Measurements from ENCODE around the gene NUP43. TPM values are rescaled to one million over a fixed set of nuclear protein-coding genes. Genes with fewer than 3 reads are reported as not detected.
"Not testable (repeated sequence)": the region's sequence is repeated elsewhere in the genome, so short reads cannot be mapped to it uniquely, and the experiment has no call there.

Gene NUP43
- total RNA-seq, 1 donor from 2014 or later, result 17.2 TPM

DNA sequence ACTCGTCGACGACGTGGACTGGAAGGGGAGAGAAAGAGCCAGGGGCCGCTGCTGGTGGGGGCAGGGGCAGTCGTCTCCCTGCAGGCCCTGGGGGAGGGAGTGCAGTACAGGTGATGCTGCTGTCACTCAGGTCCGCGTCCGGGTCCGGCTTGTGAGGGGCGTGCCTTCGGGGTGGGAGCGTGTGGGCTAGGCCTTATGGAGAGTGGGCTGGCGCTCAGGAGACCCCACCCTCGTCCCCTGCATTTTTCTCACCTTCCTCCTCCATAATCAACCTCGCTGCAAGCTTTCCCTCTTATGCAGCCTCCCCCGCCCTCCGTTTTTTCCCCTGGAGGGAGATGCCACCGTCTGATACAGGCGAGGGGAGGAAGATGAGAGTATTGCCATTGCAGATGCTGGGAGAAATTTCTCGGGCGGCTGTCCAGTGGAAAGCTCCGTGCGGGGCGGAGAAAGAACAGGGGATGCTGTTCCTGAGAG lies 3.8 kb upstream of the NUP43 start:
- Histone ChIP-seq H3K4me1 (ENCODE audit: control insufficient read depth in 3 of 3, insufficient read depth in 3 of 3, low read length in 3 of 3) (peaks cover 18 to 25% (median 19%) of the 10 kb centered on the region in 3 donors), H3K9ac (ENCODE audit: low read depth in 1 of 3, low read length in 3 of 3) (peak overlapping the region; percentile 99), H3K27me3 (ENCODE audit: control insufficient read depth in 3 of 3, insufficient read depth in 3 of 3, low read length in 3 of 3) (no peaks in the 10 kb centered on the region), H3K4me3 (ENCODE audit: low read length in 3 of 3) (peak overlapping the region; percentile 91 to 99 (median 98)), H3K9me3 (ENCODE audit: control insufficient read depth in 3 of 3, low read length in 3 of 3) (no peaks in the 10 kb centered on the region), H3K36me3 (ENCODE audit: control insufficient read depth in 3 of 3, insufficient read depth in 3 of 3, low read length in 3 of 3) (peaks cover 0 to 3% (median 2%) of the 10 kb centered on the region in 3 donors), H3K27ac (ENCODE audit: low read depth, low read length) (peak overlapping the region; percentile 93)

DNA sequence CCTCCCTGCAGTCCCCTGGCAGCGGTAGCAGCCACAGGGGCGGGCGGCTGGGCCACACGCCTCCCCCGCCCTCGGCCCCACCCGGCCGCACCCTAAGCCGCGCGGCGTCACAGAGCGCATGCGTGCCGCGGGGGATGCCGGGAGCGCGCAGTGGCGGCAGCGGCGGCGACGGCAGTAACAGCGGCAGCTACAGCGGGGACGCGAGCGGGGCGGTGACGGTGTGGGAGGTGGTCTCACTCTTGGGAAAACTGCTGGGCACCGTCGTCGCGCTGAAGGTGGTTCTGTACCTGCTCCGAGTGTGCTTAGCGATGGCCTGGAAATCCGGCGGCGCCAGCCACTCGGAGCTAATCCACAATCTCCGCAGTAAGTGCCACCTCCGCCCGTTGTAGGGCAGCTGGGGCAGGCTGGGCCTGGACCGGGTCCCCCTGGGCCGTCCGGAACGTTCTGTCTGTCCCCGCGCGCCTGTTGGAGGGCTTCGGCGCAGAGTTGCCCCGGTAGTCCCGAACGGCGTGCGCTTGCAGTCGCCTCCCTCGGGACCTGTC lies 3.3 kb upstream of the NUP43 start, which contains the start of gene PCMT1:
TSS of gene PCMT1 (plus strand) at position 148 of the 542 bp plus-strand sequence. CDS start at position 309, 161 bp downstream.
- H3K9ac ChIP-seq (ENCODE audit: low read depth in 1 of 3, low read length in 3 of 3), result peak within 1 kb of the TSS; percentile 99
- peak within 1 kb of the TSS; percentile 91 to 99 (median 98) for H3K4me3 ChIP-seq (ENCODE audit: low read length in 3 of 3)
- no peaks in the 10 kb centered on the region for H3K27me3 ChIP-seq (ENCODE audit: control insufficient read depth in 3 of 3, insufficient read depth in 3 of 3, low read length in 3 of 3)
- peaks cover 0 to 3% (median 2%) of the 10 kb centered on the region in 3 donors for H3K36me3 ChIP-seq (ENCODE audit: control insufficient read depth in 3 of 3, insufficient read depth in 3 of 3, low read length in 3 of 3)
- H3K9me3 ChIP-seq (ENCODE audit: control insufficient read depth in 3 of 3, low read length in 3 of 3), result no peaks in the 10 kb centered on the region
- H3K4me1 ChIP-seq (ENCODE audit: control insufficient read depth in 3 of 3, insufficient read depth in 3 of 3, low read length in 3 of 3), result peaks cover 18 to 23% (median 19%) of the 10 kb centered on the region in 3 donors
- peak within 1 kb of the TSS; percentile 93 for H3K27ac ChIP-seq (ENCODE audit: low read depth, low read length)

DNA sequence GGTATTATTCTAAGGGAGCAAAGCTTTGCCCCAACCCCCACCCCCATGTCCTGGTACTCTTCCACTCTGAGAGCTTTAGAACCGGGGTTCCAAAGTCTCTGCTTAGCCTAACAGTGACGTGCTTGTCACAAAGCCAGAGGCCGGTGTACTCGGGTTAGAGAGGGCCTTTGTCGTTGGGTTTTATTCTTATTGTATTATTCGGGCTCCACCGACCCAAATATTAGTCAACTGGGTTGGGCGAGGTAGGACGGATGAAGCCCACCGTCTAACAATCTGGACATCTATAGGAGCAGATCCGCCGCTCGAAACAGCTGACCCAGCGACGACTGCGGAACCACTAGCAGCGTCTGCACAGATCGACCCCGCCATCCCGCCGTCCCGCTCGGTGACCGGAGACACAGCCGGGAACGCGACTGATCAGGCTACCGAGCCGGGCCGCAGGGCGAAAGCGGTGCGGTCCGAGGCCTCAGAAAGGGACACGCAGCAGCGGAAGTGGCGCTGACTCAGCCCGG lies 2.8 kb upstream of the NUP43 start:
- H3K27ac ChIP-seq (ENCODE audit: low read depth, low read length), result peak overlapping the region; percentile 93
- H3K27me3 ChIP-seq (ENCODE audit: control insufficient read depth in 3 of 3, insufficient read depth in 3 of 3, low read length in 3 of 3); H3K9me3 ChIP-seq (ENCODE audit: control insufficient read depth in 3 of 3, low read length in 3 of 3); H3K36me3 ChIP-seq (ENCODE audit: control insufficient read depth in 3 of 3, insufficient read depth in 3 of 3, low read length in 3 of 3): not testable (repeated sequence)
- H3K9ac ChIP-seq (ENCODE audit: low read depth in 1 of 3, low read length in 3 of 3), result peak overlapping the region; percentile 72 to 99 (median 78)
- H3K4me3 ChIP-seq (ENCODE audit: low read length in 3 of 3), result peak overlapping the region; percentile 59 to 99 (median 98)
- H3K4me1 ChIP-seq (ENCODE audit: control insufficient read depth in 3 of 3, insufficient read depth in 3 of 3, low read length in 3 of 3), result peaks cover 18 to 23% (median 19%) of the 10 kb centered on the region in 3 donors

DNA sequence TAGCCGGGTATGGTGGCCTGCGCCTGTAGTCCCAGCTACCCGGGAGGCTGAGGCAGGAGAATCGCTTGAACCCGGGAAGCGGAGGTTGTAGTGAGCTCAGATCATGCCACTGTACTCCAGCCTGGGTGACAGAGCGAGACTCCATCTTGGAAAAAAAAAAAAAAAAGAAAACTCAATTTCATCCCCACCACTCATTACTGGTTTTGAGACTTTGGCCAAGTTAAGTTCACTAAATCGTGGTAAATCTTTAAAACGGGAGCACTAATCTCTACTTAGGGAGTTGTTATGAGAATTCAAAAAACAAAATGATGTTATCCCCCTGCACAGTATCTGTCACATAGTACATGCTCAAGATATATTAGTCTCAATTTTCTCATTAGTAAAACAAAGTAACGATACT lies 1.1 kb downstream of the NUP43 start:
- H3K4me3 ChIP-seq (ENCODE audit: low read length in 3 of 3), result peak overlapping the region in 2 of 3 donors; percentile 94 to 96
- not testable (repeated sequence) for H3K27me3 ChIP-seq (ENCODE audit: control insufficient read depth in 3 of 3, insufficient read depth in 3 of 3, low read length in 3 of 3); H3K9me3 ChIP-seq (ENCODE audit: control insufficient read depth in 3 of 3, low read length in 3 of 3); H3K27ac ChIP-seq (ENCODE audit: low read depth, low read length)
- peak overlapping the region in 1 of 3 donors; percentile 95 for H3K9ac ChIP-seq (ENCODE audit: low read depth in 1 of 3, low read length in 3 of 3)
- peaks cover 18 to 22% (median 21%) of the 10 kb centered on the region in 3 donors for H3K36me3 ChIP-seq (ENCODE audit: control insufficient read depth in 3 of 3, insufficient read depth in 3 of 3, low read length in 3 of 3)
- peaks cover 10 to 16% (median 11%) of the 10 kb centered on the region in 3 donors for H3K4me1 ChIP-seq (ENCODE audit: control insufficient read depth in 3 of 3, insufficient read depth in 3 of 3, low read length in 3 of 3)

DNA sequence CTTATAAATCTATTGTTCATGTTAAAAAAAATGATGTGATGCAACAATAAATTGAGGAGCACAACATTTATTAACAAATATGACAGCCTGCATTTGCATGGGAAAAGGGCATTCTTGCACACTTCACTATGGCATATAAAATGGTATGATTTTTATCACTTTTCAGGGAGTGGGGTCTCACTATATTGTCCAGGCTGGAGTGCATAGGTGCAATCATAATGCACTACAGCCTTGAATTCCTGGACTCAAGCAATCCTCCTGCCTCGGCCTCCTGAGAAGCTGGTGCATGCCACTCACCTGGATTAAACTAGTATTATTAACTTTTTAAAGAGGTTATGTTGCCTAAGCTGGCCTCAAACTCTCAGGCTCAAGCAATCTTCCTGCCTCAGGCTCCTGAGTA lies 11.4 kb downstream of the NUP43 start:
- Histone ChIP-seq H3K36me3 (ENCODE audit: control insufficient read depth in 3 of 3, insufficient read depth in 3 of 3, low read length in 3 of 3) (peaks cover 25 to 49% (median 44%) of the 10 kb centered on the region in 3 donors), H3K9me3 (ENCODE audit: control insufficient read depth in 3 of 3, low read length in 3 of 3) (no peaks in the 10 kb centered on the region)

DNA sequence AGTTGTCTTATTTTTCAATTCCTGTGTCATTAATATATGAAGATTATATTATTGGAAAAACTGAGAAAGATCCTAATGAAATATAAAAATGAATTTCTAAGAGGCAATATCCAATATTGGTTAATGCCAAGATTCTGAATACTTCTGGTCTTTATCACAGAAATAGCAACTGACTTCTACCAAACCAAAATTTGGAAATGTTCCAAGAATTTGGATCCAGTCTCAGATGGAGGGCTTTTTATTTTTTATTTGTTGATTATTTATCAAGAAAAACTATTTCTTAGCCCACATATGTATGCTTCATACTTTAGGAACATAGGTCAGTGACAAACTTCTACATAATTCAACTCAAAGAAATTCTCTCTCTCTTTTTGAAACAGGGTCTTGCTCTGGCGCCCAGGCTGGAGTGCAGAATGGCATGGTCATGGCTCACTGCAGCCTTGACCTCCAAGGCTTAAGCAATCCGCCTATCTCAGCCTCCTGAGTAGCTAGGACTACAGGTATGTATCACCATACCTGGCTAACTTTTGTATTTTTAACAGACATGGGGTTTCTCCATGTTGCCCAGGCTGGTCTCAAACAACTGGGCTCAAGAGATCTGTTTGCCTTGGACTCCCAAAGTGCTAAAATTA lies 13.1 kb downstream of the NUP43 start:
- Histone ChIP-seq H3K4me3 (ENCODE audit: low read length in 3 of 3) (no peak overlapping the region), H3K9ac (ENCODE audit: low read depth in 1 of 3, low read length in 3 of 3) (no peak overlapping the region), H3K36me3 (ENCODE audit: control insufficient read depth in 3 of 3, insufficient read depth in 3 of 3, low read length in 3 of 3) (peaks cover 23 to 53% (median 49%) of the 10 kb centered on the region in 3 donors), H3K9me3 (ENCODE audit: control insufficient read depth in 3 of 3, low read length in 3 of 3) (no peaks in the 10 kb centered on the region), H3K27me3 (ENCODE audit: control insufficient read depth in 3 of 3, insufficient read depth in 3 of 3, low read length in 3 of 3) (no peaks in the 10 kb centered on the region), H3K4me1 (ENCODE audit: control insufficient read depth in 3 of 3, insufficient read depth in 3 of 3, low read length in 3 of 3) (no peaks in the 10 kb centered on the region), H3K27ac (ENCODE audit: low read depth, low read length) (no peak overlapping the region)

More for the DNA sequence above, 11.4 kb downstream of the NUP43 start:
- Histone ChIP-seq H3K4me3 (ENCODE audit: low read length in 3 of 3) (no peak overlapping the region), H3K27ac (ENCODE audit: low read depth, low read length) (no peak overlapping the region), H3K27me3 (ENCODE audit: control insufficient read depth in 3 of 3, insufficient read depth in 3 of 3, low read length in 3 of 3) (no peaks in the 10 kb centered on the region), H3K9ac (ENCODE audit: low read depth in 1 of 3, low read length in 3 of 3) (no peak overlapping the region), H3K4me1 (ENCODE audit: control insufficient read depth in 3 of 3, insufficient read depth in 3 of 3, low read length in 3 of 3) (no peaks in the 10 kb centered on the region)

DNA sequence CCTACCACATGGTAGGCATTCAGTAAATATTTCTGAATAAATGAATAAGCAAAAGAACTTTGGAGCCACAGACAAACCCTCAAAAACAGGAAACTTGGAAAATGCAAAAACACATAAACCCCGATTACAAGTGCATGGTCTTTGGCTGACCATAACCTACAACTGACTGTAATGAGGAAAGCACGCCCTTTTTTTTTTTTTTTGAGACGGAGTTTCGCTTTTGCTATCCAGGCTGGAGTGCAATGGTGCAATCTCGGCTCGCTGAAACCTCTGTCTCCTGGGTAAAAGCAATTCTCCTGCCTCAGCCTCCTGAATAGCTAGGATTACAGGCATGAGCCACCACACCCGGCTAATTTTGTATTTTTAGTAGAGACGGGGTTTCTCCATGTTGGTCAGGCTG lies 16.5 kb downstream of the NUP43 start:
- Histone ChIP-seq H3K9ac (ENCODE audit: low read depth in 1 of 3, low read length in 3 of 3) (no peak overlapping the region), H3K9me3 (ENCODE audit: control insufficient read depth in 3 of 3, low read length in 3 of 3) (no peaks in the 10 kb centered on the region), H3K4me1 (ENCODE audit: control insufficient read depth in 3 of 3, insufficient read depth in 3 of 3, low read length in 3 of 3) (no peaks in the 10 kb centered on the region), H3K4me3 (ENCODE audit: low read length in 3 of 3) (no peak overlapping the region), H3K27me3 (ENCODE audit: control insufficient read depth in 3 of 3, insufficient read depth in 3 of 3, low read length in 3 of 3) (no peaks in the 10 kb centered on the region), H3K27ac (ENCODE audit: low read depth, low read length) (no peak overlapping the region), H3K36me3 (ENCODE audit: control insufficient read depth in 3 of 3, insufficient read depth in 3 of 3, low read length in 3 of 3) (peaks cover 12 to 51% (median 40%) of the 10 kb centered on the region in 3 donors)

DNA sequence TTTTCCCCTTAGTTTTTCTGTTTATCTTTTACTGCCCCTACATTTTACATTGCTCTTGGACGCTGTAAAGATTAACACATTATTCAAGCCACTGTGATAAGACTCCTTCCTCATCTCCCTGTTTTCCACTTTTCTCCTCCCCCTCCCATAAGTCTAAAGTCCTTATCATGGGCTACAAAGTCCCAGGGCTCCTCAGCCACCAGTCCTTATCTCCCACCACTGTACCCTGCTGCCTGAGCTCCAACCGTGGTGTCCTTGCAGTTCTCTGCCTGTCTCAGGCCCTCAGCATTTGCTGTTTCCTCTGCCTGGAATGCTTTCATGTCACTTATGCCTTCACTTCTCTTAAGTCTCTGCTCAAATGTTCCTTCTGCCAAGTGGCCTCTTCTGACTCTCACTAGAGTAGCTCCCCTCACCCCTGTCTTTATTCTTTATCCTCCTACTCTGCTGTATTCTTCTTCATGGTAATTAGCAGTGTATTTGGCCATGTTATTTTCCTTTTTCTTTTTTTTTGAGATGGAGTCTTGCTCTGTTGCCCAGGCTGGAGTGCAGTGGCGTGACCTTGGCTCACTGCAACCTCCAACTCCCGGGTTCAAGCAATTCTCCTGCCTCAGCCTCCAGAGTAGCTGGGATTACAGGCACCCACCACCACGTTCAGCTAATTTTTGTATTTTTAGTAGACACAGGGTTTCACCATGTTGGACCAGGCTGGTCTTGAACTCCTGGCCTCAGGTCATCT lies 17.7 kb downstream of the NUP43 start:
- Histone ChIP-seq H3K9me3 (ENCODE audit: control insufficient read depth in 3 of 3, low read length in 3 of 3) (no peaks in the 10 kb centered on the region), H3K9ac (ENCODE audit: low read depth in 1 of 3, low read length in 3 of 3) (no peak overlapping the region), H3K27ac (ENCODE audit: low read depth, low read length) (no peak overlapping the region), H3K4me1 (ENCODE audit: control insufficient read depth in 3 of 3, insufficient read depth in 3 of 3, low read length in 3 of 3) (no peaks in the 10 kb centered on the region), H3K36me3 (ENCODE audit: control insufficient read depth in 3 of 3, insufficient read depth in 3 of 3, low read length in 3 of 3) (peaks cover 13 to 46% (median 38%) of the 10 kb centered on the region in 3 donors), H3K27me3 (ENCODE audit: control insufficient read depth in 3 of 3, insufficient read depth in 3 of 3, low read length in 3 of 3) (no peaks in the 10 kb centered on the region), H3K4me3 (ENCODE audit: low read length in 3 of 3) (no peak overlapping the region)

DNA sequence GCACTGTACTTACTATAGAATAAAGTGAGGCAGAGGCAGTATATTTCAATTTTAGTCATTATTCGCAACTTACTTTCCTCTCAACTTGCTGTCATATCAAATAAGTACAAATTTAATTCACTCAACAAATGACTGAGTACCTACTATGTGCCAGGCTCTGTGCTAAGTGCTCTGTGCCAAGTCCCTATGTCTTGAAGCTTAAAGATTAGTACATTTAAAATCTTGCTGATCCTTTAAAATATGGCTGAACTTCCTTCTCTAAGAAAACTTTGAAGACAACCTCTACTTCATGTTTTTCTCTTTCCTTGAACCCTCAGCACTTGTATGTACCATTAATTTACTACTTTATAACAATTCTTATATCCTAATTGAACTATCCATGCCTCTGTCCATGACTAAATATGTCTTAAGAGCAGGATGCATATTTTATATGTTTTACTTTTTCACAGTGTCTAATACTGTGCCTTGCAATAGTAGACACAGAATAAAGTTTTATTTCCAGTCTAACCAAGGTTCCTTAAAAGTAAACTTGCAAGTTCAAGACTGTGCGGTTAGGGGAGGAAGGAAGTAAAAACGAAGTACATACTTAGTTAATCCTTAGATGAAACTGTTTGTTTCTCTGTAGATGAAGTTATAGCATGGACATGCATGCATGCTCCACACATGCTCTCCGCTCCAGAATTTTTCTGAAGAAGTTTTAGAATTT lies 18.4 kb downstream of the NUP43 start:
- H3K9me3 ChIP-seq (ENCODE audit: control insufficient read depth in 3 of 3, low read length in 3 of 3), result no peaks in the 10 kb centered on the region
- H3K27me3 ChIP-seq (ENCODE audit: control insufficient read depth in 3 of 3, insufficient read depth in 3 of 3, low read length in 3 of 3), result no peaks in the 10 kb centered on the region
- H3K4me3 ChIP-seq (ENCODE audit: low read length in 3 of 3), result no peak overlapping the region
- no peak overlapping the region for H3K27ac ChIP-seq (ENCODE audit: low read depth, low read length)
- no peak overlapping the region for H3K9ac ChIP-seq (ENCODE audit: low read depth in 1 of 3, low read length in 3 of 3)
- H3K36me3 ChIP-seq (ENCODE audit: control insufficient read depth in 3 of 3, insufficient read depth in 3 of 3, low read length in 3 of 3), result peaks cover 10 to 43% (median 35%) of the 10 kb centered on the region in 3 donors
- H3K4me1 ChIP-seq (ENCODE audit: control insufficient read depth in 3 of 3, insufficient read depth in 3 of 3, low read length in 3 of 3), result no peaks in the 10 kb centered on the region
